HG03139 (cell line): ENCODE data around the gene LIMS4.
"Not testable (repeated sequence)": the region's sequence is repeated elsewhere in the genome, so short reads cannot be mapped to it uniquely, and the experiment has no call there.

Experiments used
- ATAC-seq: cut with Tn5 transposase; IDR thresholded peaks from one replicate; pipeline ENCODE4 v1.9.1; 2021; ENCODE audit not compliant: unreplicated experiment

Gene LIMS4, protein sequence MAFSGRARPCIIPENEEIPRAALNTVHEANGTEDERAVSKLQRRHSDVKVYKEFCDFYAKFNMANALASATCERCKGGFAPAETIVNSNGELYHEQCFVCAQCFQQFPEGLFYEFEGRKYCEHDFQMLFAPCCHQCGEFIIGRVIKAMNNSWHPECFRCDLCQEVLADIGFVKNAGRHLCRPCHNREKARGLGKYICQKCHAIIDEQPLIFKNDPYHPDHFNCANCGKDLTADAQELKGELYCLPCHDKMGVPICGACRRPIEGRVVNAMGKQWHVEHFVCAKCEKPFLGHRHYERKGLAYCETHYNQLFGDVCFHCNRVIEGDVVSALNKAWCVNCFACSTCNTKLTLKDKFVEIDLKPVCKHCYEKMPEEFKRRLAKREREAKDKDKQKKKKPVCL

GRCh38 chr2:110472171-110473058 is at the start of gene LIMS4:
LIMS4 (minus strand) TSS chr2:110472816; CDS start chr2:110472778, 38 bp downstream.
- ATAC-seq, result not testable (repeated sequence)

- ATAC-seq, result peak; percentile 84
Observed at GRCh38 chr2:110499755-110500377, 27.2 kb upstream of the LIMS4 start.

- ATAC-seq, result not testable (repeated sequence)
Observed at GRCh38 chr2:110496027-110496426, 23.4 kb upstream of the LIMS4 start.

DNA sequence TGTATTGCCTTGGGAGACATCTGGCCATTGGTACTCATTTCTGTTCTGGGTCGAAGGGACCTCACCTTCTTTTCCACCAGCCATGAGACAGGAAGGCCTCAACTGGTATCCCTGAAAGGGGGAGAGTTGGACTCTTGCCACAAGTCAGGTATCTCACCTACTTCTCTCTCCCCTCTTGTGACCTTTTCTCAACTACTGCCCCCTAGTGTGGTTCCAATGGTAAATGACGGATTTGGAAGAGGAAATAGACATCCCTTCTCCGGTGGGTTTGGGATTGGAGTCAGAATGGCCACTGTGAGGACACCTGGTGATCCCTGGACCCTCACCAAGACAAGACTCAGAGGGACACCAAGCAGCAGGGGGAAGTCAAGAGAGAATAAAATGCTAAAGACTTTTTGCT is 21.9 kb upstream of the LIMS4 start:
- not testable (repeated sequence) for ATAC-seq

DNA sequence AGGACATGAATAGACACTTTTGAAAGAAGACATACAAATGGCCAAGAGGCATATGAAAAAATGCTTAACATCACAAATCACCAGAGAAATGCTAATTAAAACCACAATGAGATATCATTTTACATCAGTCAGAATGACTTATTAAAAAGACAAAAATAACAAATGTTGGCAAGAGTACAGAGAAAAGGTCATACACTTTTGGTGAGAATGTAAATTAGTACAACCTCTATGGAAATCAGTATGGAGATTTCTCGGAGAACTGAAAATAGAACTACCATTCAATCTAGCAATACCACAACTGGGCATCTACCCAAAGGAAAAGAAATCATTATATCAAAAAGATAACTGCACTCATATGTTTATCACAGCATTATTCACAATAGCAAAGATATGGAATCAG is 16.4 kb upstream of the LIMS4 start:
- not testable (repeated sequence) for ATAC-seq

GRCh38 chr2:110482697-110483096 is 10.1 kb upstream of the LIMS4 start:
- not testable (repeated sequence) for ATAC-seq

DNA sequence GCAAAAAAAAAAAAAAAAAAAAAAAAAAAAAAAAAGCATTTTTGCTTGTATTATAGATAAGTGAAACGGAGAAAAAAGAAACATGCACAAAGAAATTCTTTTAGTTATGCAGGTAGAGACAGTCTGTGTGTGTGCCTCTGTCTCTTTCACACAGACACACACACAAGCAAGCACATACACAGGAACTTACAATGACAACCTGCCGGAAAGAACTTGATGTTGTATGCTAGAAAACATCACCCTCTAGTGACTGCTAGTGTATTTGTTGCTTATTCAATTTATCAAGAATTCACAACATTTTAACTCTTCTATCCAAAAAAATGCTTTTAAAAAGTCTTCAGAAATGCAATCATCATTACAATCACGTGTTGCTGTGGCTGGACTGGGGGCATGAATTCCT is 8.6 kb upstream of the LIMS4 start:
- not testable (repeated sequence) for ATAC-seq

GRCh38 chr2:110480084-110480483 is 7.5 kb upstream of the LIMS4 start:
- ATAC-seq, result not testable (repeated sequence)

- not testable (repeated sequence) for ATAC-seq
Observed at GRCh38 chr2:110477370-110477769, 4.8 kb upstream of the LIMS4 start.

- not testable (repeated sequence) for ATAC-seq
Observed at GRCh38 chr2:110476952-110477351, 4.3 kb upstream of the LIMS4 start.

GRCh38 chr2:110475627-110476359 is 3.2 kb upstream of the LIMS4 start:
- not testable (repeated sequence) for ATAC-seq

- peak; percentile 96 for ATAC-seq
Observed at GRCh38 chr2:110474898-110475297, 2.3 kb upstream of the LIMS4 start.

DNA sequence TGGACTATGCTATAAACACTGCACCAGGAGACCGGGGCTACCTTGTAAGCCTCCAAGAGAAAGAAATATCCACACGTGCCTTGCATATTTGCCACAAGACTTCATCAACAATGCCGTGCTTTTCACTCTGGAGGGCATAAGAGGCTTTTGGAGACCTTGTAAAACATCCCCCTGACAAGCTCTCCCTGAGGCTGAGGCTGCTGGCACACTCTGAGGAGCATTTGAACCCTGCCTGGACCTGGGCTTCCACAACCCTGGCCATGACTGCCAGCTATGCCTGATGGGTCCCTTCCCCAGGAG is 393 bp upstream of the LIMS4 start:
- not testable (repeated sequence) for ATAC-seq

- not testable (repeated sequence) for ATAC-seq
Observed at GRCh38 chr2:110468921-110469320, 3.7 kb downstream of the LIMS4 start.

- peak; percentile 76 for ATAC-seq
Observed at GRCh38 chr2:110465312-110465711, 7.3 kb downstream of the LIMS4 start.

GRCh38 chr2:110462458-110462857 is 10.2 kb downstream of the LIMS4 start:
- not testable (repeated sequence) for ATAC-seq

DNA sequence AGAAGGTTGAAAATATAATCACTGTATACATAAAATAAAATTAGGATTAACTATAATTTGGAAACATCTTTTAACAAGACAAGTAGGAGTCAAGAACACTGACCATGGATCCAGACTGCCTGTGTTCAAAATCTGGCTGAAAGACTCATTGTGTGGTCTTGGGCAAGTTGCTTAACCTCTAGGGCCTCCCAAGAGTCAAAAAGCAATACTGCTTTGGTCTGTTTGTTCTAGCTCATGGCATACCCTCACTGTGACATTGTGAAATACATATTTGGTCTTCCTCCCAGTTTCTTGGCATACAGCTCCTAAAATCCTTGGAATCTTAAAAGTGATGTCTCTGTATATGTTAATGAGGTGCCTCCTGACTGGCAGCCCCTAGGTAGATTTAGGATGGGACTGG is 12.3 kb downstream of the LIMS4 start:
- not testable (repeated sequence) for ATAC-seq

GRCh38 chr2:110457214-110457590 is 15.4 kb downstream of the LIMS4 start:
- ATAC-seq, result not testable (repeated sequence)

DNA sequence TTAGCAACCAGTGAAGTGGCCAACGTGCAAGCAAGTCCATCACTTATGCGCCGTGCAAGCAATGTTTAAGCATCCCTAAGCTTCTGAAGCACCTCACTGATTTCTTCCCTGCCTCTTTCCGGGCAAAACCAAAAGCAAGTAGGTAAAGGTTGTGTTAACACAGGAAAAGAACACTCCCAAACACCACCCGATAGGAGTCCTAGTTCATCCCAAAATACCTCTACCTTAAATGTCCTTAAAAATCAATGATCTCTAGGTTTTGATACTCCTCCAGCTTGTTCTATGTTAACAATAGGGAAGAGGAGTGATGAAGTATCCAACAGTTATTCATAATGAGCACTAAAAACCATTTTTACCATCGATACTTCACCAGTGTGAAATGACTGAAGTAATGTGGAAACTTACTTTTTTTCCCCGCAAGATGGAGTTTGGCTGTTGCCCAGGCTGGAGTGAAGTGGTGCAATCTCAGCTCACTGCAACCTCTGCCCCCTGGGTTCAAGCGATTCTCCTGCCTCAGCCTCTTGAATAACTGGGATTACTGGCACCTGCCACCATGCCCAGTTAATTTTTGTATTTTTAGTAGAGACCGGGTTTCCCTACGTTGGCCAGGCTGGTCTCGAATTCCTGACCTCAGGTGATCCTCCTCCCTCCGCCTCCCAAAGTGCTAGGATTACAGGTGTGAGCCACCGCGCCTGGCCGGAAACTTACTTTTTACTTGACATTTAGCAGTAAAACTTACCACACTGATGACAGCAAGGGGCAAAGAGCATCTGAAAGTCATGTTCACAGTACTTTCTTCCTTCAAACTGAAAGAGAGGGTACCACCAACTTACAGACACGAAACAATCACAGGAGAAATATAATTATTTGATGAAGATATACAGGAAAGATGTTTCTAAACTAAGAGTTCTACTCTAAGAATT is 16.1 kb downstream of the LIMS4 start:
- not testable (repeated sequence) for ATAC-seq
